PC-3 (cell line): ENCODE measurements around the gene SLC6A11.

Source experiments
- CTCF ChIP-seq: fragments of 300-600 bp; sonication (generic); conservative IDR thresholded peaks from 2 replicates; pipeline ENCODE4 v1.5.1; 2017; ENCODE audit warnings: antibody characterized with exemption, low read depth, mild to moderate bottlenecking, low read length
- EZH2 ChIP-seq: fragments of 300-600 bp; sonication (generic); IDR thresholded peaks from one replicate; pipeline ENCODE4 v1.6.1; 2017; ENCODE audit warnings: antibody characterized with exemption, mild to moderate bottlenecking, low read length; ENCODE audit not compliant: unreplicated experiment
- EZH2phosphoT487 ChIP-seq: fragments of 300-600 bp; sonication (generic); IDR thresholded peaks from 2 replicates; pipeline ENCODE4 v1.6.1; 2018; ENCODE audit warnings: mild to moderate bottlenecking, antibody characterized with exemption, low read length, borderline replicate concordance

GRCh38 chr3:10968401-10968800, 152.4 kb downstream of the SLC6A11 start:
- no peak for TF ChIP-seq CTCF
- no peak for TF ChIP-seq EZH2
- TF ChIP-seq EZH2phosphoT487 = no peak
